Spleen (tissue), 11 donors: ENCODE data around the gene AXIN1. TPM values are rescaled to one million over a fixed set of nuclear protein-coding genes. Genes with fewer than 3 reads are reported as not detected.

ENCODE experiments used
- DNase-seq: peaks from one replicate; pipeline ENCODE4 v3.0.0-alpha.2; 2020
- H3K27ac ChIP-seq, 8 donors: fragments of 200-600 bp; sonication (generic) in 7 of 8; 1 replicate in 4 of 8; 2 replicates in 4 of 8; pipeline versions ENCODE4 v1.5.0 to v1.8.0; 2016 to 2021; ENCODE audit warnings: inconsistent platforms in 4 of 8, mild to moderate bottlenecking in 4 of 8, moderate library complexity in 1 of 8
- H3K27me3 ChIP-seq, 7 donors: fragments of 200-600 bp; sonication (generic) in 6 of 7; replicated peaks in 1 of 7; 1 replicate in 4 of 7; 2 replicates in 3 of 7; pipeline versions ENCODE4 v1.5.0 to v1.8.0; 2016 to 2021; ENCODE audit warnings: inconsistent platforms in 3 of 7, mild to moderate bottlenecking in 1 of 7
- H3K36me3 ChIP-seq, 6 donors: fragments of 200-600 bp; sonication (generic) in 5 of 6; 1 replicate in 4 of 6; 2 replicates in 2 of 6; pipeline versions ENCODE4 v1.5.0 to v1.8.0; 2016 to 2021; ENCODE audit warnings: inconsistent platforms in 2 of 6
- H3K4me1 ChIP-seq, 6 donors: fragments of 200-600 bp; sonication (generic) in 5 of 6; 1 replicate in 3 of 6; 2 replicates in 3 of 6; pipeline versions ENCODE4 v1.5.0 to v1.8.0; 2016 to 2021; ENCODE audit warnings: inconsistent platforms in 3 of 6
- H3K4me3 ChIP-seq, 8 donors: fragments of 200-600 bp; sonication (generic) in 7 of 8; 1 replicate in 4 of 8; 2 replicates in 4 of 8; pipeline versions ENCODE4 v1.5.0 to v1.8.0; 2016 to 2021; ENCODE audit warnings: inconsistent platforms in 4 of 8, mild to moderate bottlenecking in 4 of 8, moderate library complexity in 2 of 8
- H3K9me3 ChIP-seq, 8 donors: fragments of 200-600 bp; sonication (generic) in 7 of 8; 1 replicate in 4 of 8; 2 replicates in 4 of 8; pipeline versions ENCODE4 v1.5.0 to v1.8.0; 2016 to 2021; ENCODE audit warnings: inconsistent platforms in 4 of 8
- POLR2A ChIP-seq, 3 donors: fragments of 450-650 bp; IDR thresholded peaks; one replicate each; pipeline ENCODE4 v1.5.1; 2017; ENCODE audit warnings: antibody characterized with exemption in 3 of 3, mild to moderate bottlenecking in 1 of 3
- POLR2AphosphoS5 ChIP-seq, 3 donors: sonication (generic); formaldehyde crosslinking; IDR thresholded peaks; one replicate each; pipeline ENCODE4 v1.5.1; 2017; ENCODE audit warnings: antibody characterized with exemption in 3 of 3
- WGBS, 5 donors: extraction: QIAGEN DNeasy Blood & Tissue Kit in 3 of 5; methylation state at CpG; one replicate each; pipeline versions ENCODE4 v1.1.5 to v1.1.7; 2013 to 2018; 5-methylcytosine and 5-hydroxymethylcytosine counted together
- intact Hi-C: fragments of 100-400 bp; cut with DNase I; formaldehyde crosslinking; loops from one replicate; pipeline ENCODE4 v1.15.0; 2023; ENCODE audit warnings: low total_unique reads
- polyA plus RNA-seq, 3 donors: library from polyadenylated mRNA; stranded (reverse); fragments of 200-250 nt; gene quantifications; one replicate each; pipeline ENCODE4 v1.2.1, GENCODE V29; 2013
- total RNA-seq, 7 donors: library from RNA; depleted of rRNA in 3 of 7; stranded (reverse); fragments of >200 nt in 3 of 7; fragmentation: NEBNext Ultra II Directional in 4 of 7; extraction: Animal tissue kit (Norgen Biotek cat#: 25700) in 4 of 7; gene quantifications; one replicate each; pipeline versions ENCODE4 v1.1.0 to v1.2.1, GENCODE V29; 2016 to 2021
- TF ChIP-seq, protein P1 (sequence below), 11 experiments: fragments of 200-600 bp in 7 of 11; fragments of 450-650 bp in 4 of 11; sonication (generic) in 4 of 11; IDR thresholded peaks in 8 of 11; conservative IDR thresholded peaks in 3 of 11; 1 replicate in 7 of 11; 2 replicates in 4 of 11; pipeline versions ENCODE4 v1.4.0 to v1.8.0; 2016 to 2021; ENCODE audit warnings: antibody characterized with exemption in 11 of 11, inconsistent platforms in 4 of 11, mild to moderate bottlenecking in 1 of 11
- donor health status: healthy with polysubstance abuse.
- donor health status: DM: no; HTN: no; CAD: no; lungs with moderate emphysema.
- donor health status: DM: no; HTN: no; CAD: no.
- donor health status: Bipolar disorder and iron deficiency.
- donor health status: healthy.
- donor health status: DM: no; HTN: no; CAD: no.
- donor health status: DM: yes; HTN: yes; CAD: no.

AXIN1 gene
- total and polyA plus RNA-seq, 10 donors = 12.9 to 27.3 (median 23.9) TPM

DNA sequence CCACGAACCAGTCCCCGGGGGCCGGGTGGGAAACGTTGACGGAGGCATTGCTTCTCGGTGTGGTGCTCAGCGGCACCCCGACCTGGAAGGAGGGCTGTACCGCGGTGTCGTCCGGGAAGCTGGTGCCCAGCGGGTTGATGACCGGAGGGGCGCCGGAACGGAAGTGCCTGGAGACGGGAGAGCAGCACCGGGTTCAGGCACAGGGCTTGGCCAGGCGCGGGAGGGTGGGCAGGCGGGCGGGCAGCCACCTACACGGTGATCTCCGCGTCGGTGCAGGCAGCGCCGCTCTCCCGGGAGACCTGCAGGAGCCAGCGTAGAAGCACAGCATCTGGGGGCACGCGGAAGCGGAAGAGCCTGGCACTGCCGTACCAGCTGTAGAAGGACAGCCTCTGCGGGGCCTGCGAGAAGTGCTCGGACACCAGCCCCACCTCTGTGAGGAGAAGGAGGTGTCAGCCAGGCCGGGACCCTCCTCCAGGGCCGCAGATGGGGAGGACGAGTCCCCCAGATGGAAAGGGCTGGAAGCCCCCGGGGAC lies 25.0 kb upstream of the AXIN1 start:
- Histone ChIP-seq H3K27ac (no peak overlapping the region), H3K27me3 (no peaks in the 10 kb centered on the region), H3K4me1 (peaks cover 0 to 33% (median 27%) of the 10 kb centered on the region in 6 donors), H3K36me3 (peaks cover 0 to 54% (median 49%) of the 10 kb centered on the region in 6 donors), H3K4me3 (no peak overlapping the region), H3K9me3 (no peaks in the 10 kb centered on the region)
- intact Hi-C loops = no loop called here
- WGBS, 5 donors = 90 to 95% (median 91%) methylated on average over 34 to 42 of the region's 42 CpGs
- TF ChIP-seq, protein P1, sequence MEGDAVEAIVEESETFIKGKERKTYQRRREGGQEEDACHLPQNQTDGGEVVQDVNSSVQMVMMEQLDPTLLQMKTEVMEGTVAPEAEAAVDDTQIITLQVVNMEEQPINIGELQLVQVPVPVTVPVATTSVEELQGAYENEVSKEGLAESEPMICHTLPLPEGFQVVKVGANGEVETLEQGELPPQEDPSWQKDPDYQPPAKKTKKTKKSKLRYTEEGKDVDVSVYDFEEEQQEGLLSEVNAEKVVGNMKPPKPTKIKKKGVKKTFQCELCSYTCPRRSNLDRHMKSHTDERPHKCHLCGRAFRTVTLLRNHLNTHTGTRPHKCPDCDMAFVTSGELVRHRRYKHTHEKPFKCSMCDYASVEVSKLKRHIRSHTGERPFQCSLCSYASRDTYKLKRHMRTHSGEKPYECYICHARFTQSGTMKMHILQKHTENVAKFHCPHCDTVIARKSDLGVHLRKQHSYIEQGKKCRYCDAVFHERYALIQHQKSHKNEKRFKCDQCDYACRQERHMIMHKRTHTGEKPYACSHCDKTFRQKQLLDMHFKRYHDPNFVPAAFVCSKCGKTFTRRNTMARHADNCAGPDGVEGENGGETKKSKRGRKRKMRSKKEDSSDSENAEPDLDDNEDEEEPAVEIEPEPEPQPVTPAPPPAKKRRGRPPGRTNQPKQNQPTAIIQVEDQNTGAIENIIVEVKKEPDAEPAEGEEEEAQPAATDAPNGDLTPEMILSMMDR (IDR thresholded peaks at IDR 0.05 in 8 of 11, conservative IDR thresholded peaks at IDR 0.05 in 3 of 11) = no peak
- TF ChIP-seq POLR2A (IDR thresholded peaks at IDR 0.05) = no peak
- peak in 1 of 3 donors; percentile 23 for TF ChIP-seq POLR2AphosphoS5 (IDR thresholded peaks at IDR 0.05)
- peak; percentile 76 for DNase-seq

DNA sequence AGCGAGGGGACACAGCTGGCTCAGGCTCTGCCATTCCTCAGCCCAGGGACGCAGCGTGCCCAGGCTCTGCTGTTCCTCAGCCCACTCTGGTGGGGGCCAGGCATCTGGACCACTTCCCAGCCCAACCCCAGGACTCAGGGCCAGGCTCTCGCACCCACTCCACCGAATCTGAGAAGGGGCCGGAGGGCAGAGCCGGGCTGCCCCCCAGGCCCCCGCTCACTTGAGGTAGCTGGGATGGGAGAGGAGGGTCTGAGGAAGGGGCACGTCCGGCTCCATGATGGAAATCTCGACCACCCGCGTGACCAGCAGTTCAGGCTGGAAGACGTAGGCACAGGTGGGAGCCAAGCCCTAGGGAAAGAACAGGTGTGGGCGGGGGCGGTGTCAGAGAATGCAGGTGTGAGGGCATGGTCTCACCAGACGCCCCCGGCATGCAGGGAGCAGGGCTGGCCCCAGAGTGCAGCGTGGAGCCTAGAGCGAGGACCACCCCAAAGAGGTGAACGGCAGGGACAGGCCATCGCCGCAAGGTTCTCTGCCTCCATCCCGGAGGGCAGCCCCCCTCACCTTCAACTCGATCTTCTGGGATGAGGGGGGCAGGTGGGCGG lies 24.4 kb upstream of the AXIN1 start:
- intact Hi-C loops = no loop called here
- peaks cover 0 to 31% (median 25%) of the 10 kb centered on the region in 6 donors for H3K4me1 ChIP-seq
- WGBS, 5 donors = 90 to 94% (median 93%) methylated on average over 22 to 26 of the region's 26 CpGs

GRCh38 chr16:375927-376816 lies 23.6 kb upstream of the AXIN1 start:
- Histone ChIP-seq H3K4me1 (peaks cover 0 to 36% (median 27%) of the 10 kb centered on the region in 6 donors), H3K36me3 (peaks cover 0 to 68% (median 61%) of the 10 kb centered on the region in 6 donors), H3K9me3 (no peaks in the 10 kb centered on the region), H3K27me3 (no peaks in the 10 kb centered on the region), H3K4me3 (no peak overlapping the region), H3K27ac (no peak overlapping the region)
- intact Hi-C loops = no loop called here
- 94 to 97% (median 96%) methylated on average over 26 to 44 of the region's 44 CpGs for WGBS, 5 donors
- peak; percentile 75 for DNase-seq
- TF ChIP-seq, protein P1 (IDR thresholded peaks at IDR 0.05 in 8 of 11, conservative IDR thresholded peaks at IDR 0.05 in 3 of 11) = no peak
- peak in 1 of 3 donors; percentile 11 for TF ChIP-seq POLR2AphosphoS5 (IDR thresholded peaks at IDR 0.05)

More for the DNA sequence above, 24.4 kb upstream of the AXIN1 start:
- no peak overlapping the region for H3K27ac ChIP-seq
- H3K4me3 ChIP-seq = no peak overlapping the region
- no peaks in the 10 kb centered on the region for H3K27me3 ChIP-seq
- peak; percentile 70 for DNase-seq
- TF ChIP-seq POLR2AphosphoS5 (IDR thresholded peaks at IDR 0.05) = no peak
- TF ChIP-seq POLR2A (IDR thresholded peaks at IDR 0.05) = no peak
- TF ChIP-seq, protein P1 (IDR thresholded peaks at IDR 0.05 in 8 of 11, conservative IDR thresholded peaks at IDR 0.05 in 3 of 11) = no peak
- no peaks in the 10 kb centered on the region for H3K9me3 ChIP-seq
- H3K36me3 ChIP-seq = peaks cover 0 to 60% (median 55%) of the 10 kb centered on the region in 6 donors
